GM12873 (cell line): Measurements from ENCODE around the gene CEP128.

Experiments
- CTCF ChIP-seq: IDR thresholded peaks from 2 replicates; pipeline ENCODE4 v1.5.1; 2012; ENCODE audit warnings: low read depth, mild to moderate bottlenecking, moderate library complexity, low read length, control low read depth; ENCODE audit not compliant: insufficient read depth; ENCODE audit errors: missing control alignments

The CEP128 gene

GRCh38 chr14:80981156-80981555 lies 39.6 kb upstream of the CEP128 start:
- TF ChIP-seq CTCF: no peak

- TF ChIP-seq CTCF: no peak
Measured at GRCh38 chr14:80979951-80980350, 38.4 kb upstream of the CEP128 start.

DNA sequence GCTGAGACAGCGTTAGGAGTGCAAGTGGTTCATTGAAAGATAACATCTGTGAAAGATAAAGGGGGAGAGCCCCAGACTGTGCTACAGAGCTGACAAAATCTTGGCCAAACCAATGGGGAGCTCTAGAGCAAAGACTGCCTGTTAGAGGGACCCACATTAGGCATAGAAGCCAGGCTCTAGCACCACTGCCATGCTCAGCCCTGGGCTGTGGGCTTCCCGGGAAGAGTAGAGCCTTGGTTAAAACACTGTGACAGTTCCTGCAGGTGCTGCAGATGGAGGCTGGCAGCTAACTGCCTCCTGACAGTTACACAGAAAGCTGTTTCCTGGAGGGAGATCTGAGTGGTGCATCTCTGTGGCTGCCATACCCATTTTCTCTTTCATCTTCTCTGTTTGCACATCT lies 36.9 kb upstream of the CEP128 start:
- TF ChIP-seq CTCF: no peak

DNA sequence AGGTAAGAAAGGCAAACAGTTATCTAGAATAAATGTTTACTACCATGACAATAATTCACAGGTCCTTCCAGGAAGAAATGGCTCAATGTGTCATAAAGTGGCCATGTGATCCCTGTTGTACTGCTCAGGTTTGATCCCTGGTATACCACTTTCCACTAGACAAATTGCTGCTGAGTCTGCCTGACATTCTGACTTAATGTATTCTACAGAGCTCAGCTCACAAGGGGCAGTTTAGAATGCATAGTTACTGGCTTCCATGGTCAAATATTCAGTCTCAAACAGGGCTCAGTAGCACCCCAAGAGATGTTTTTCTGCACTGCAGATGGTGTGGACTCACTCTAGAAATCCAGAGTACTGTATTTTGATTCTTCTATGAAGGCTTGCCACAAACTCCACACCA lies 35.7 kb upstream of the CEP128 start:
- peak; percentile 46 for TF ChIP-seq CTCF

DNA sequence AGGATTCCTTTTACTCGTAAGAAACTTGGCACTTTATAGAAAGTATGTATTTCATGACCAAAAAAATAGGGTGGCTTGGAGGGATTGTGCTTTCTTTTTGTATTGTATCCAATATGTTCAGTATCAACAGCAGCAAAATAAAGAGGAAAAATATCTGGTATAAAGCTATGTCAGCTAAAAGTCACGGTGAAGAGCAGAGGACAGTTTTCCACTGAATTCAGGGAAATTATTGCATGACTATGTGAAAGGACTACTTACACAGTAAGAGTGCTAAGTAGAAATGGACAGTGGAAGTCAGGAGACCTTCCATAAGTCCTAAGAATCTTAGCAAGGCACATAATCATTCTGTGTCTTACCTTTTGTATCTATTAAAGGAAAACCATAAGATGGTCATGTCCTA lies 33.1 kb upstream of the CEP128 start:
- TF ChIP-seq CTCF: no peak

- TF ChIP-seq CTCF: no peak
Measured at GRCh38 chr14:80973931-80974641, 32.5 kb upstream of the CEP128 start.

GRCh38 chr14:80965037-80965436 lies 23.5 kb upstream of the CEP128 start:
- TF ChIP-seq CTCF: no peak
